HG02588 (cell line): ENCODE measurements around the gene LAPTM4A.
"Not testable (repeated sequence)": the region's sequence is repeated elsewhere in the genome, so short reads cannot be mapped to it uniquely, and the experiment has no call there.

ENCODE experiments used
- ATAC-seq: cut with Tn5 transposase; IDR thresholded peaks from one replicate; pipeline ENCODE4 v1.9.1; 2021; ENCODE audit warnings: mild to moderate bottlenecking, moderate library complexity; ENCODE audit not compliant: unreplicated experiment

LAPTM4A gene

DNA sequence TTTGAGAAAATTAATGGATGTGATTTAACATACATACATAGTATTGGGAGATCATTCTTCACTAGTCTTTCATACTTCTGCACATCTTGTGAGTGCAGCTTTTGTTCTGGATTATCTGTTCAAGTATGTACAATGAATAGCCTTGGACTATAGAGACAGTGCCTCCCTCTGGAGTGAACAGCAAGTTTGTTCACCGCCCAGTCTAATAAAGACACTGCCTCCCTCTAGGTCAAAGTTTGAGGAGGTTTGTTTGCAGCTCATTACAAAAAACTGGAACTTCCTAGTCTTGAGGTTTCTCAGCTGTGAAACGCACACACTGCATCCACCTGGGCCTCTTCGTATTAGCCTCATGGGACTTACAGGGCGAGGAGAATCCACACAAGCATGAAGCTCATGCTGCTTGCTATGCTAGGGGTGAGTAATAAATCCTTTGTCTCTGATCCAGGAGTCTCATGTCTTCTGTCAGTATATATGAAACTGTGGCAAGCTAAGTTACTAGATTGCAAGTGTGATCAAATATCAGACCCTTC is 26.0 kb upstream of the LAPTM4A start:
- ATAC-seq: no peak

DNA sequence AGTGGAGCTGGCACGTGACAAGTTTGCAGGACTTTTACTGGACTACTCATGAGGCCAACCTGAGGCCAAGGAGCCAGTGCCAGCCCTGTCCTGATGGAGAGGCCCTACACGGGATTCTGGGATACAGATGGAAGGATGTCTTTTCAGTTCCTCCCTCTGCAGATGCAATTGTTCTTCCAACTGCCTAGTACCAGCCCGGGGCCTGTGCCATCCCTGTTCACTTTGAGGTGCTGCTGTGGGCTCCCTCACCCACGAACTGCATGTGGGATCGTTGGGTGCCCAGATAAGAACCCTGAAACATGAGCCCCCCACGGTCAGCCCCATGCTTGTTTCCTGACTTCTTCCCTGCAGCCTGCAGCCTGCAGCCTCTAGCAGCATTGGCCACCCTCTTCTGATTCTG is 25.3 kb upstream of the LAPTM4A start:
- ATAC-seq: no peak

DNA sequence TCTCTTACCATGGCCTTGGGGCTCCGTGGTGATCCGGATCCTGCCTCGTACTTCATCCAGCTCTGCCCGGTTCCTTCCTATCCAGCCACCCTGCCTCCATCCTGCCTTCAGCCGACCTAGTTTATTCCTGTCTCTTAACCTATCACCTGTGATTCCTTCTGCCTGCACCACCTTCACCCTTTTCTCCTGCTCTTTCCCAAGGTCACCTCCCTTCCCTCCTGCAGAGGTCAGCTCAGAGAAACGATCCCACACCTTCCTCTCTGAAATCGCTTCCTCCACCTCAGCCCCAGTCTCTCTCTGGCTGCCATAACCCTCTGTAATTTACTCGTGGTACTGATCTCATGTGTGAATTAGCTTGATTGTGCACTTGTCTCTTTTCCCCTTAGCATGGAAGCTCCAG is 23.5 kb upstream of the LAPTM4A start:
- no peak for ATAC-seq

DNA sequence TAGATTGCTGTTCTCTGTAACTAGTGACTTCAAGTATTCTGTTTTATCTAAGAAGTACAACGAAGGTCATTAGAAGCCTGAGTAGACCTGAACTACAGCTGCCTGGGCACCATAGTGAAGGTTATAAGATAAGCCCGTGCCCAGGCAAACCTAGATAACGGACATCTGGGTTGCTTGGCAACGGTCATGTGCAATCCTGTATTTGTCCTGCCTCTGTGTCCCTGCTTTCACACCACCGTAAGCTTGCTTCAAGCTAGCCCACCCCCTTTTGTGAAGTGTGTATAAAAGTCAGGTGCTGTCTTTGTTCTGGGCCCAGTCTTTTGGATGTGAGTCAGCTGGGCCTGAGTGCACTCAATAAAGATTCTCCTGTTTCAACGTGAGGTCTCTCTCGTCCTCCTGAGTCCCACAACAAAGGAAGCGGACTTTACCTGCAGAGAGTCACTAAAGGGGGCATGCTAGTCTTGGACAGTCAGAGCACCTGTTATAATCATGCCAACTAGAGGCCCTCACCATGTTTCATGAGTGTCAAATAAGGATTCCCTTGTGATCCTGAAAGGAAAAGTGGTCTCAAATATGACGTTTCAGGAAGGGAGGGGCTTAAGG is 22.7 kb upstream of the LAPTM4A start:
- ATAC-seq: not testable (repeated sequence)

DNA sequence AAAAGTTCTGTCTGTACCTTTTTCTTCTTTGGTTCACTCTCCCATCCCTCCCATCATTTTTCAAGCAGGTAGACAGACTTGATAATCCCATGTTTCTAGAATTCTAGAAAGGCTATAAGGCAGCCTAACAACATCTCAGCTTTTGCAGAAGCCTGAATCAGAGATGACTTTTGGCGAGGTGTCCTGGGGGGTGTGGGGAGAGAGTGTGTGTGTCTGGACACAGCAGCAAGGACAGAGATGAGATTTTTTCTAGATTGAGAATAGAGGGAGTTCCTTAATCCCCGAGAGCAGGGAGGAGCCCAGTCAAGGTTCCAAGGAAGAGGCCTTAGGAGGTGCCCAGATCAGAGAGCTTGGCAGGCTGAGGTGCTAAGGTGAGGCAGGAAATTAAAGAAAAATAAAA is 22.0 kb upstream of the LAPTM4A start:
- ATAC-seq: no peak

DNA sequence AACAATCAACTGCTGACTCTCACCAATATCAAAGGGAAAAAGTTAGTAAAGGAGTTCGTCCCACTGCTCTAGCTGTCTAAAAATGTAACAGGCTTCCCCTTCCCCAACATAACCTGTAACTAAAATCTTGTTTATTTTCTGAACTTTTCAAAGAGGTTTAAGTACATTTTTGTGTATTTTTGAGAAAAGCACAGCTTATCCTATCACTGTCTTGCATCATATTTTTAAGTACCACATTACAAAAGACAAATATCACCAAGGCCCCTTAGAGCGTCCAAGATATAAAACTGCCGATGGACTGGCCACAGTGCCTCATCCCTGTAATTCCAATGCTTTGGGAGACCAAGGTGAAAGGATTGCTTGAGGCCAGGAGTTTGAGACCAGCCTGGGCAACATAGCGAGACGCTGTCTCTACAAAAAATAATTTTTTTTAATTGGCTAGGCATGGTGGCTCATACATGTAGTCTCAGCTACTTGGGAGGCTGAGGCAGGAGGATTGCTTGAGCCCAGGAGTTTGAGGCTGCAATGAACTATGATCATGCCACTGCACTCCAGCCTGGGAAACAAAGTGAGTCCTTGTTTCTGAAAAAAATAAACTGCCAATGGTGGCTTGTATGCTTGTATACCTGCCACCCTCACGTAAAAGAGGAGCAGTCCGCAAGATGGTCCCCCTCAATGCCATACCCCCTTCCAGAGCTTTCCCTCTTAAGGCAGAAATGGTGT is 21.2 kb upstream of the LAPTM4A start:
- ATAC-seq: no peak

DNA sequence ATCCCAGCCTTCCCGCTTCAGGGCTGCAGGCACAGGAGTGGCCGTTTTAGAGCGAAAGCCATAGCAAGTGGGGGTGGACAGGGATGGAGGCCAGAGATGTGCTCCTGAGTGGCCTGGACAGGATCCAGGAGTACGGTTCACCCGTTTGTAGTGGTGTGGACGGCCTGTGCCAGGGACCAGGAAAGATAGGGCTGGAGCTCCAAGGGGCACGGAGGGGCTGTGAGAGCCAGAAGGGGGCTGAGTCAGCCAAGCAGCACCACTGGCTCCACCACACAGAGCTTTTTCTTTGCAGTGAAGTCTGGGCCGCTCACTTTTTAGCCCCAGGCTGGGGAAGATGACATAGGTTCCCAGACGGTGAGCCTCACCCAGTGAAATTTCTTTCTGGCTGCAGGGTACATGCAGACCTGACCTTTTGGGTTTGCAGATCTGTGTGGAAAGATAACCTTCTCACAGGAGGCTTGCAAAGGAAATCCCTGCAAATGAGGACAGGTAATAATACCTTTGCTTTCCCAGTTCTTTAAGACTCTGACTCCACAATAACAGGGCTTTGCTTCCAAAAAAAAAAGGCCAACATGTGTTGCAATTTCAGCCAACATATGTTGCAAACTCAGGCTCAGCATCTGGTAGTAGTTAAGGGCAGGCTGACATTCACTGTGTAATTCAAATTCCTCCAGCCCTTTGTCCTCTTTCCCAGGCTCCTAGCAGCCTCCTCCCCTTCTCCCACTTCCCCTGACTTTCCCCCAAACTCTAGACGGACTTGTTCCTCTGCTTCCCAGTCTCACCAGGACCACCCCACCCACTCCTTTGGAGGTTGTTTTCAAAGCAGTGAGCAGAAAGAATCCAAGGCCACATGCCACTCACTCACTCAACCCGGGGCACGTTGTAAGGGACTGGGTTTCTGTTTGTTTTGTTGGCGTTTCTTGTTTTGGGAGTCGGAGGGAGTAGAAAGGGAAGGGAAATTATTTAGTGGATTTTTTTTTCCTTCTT is 20.3 kb upstream of the LAPTM4A start:
- no peak for ATAC-seq

DNA sequence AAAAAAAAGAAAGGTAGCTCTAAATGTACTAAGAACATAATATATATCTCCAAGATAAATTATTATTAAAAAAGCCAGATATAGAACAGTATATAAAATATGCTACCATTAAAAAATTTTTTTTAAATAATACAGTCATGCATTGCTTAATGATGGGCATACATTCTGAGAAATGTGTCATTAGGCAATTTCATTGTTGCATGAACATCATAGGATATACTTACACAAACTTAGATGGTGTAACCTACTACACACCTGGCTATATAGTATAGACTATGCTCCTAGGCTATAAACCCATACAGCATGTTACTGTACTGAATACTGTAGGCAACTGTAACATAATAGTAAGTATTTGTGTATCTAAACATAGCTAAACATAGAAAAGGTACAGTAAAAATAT is 18.3 kb upstream of the LAPTM4A start:
- ATAC-seq: no peak

DNA sequence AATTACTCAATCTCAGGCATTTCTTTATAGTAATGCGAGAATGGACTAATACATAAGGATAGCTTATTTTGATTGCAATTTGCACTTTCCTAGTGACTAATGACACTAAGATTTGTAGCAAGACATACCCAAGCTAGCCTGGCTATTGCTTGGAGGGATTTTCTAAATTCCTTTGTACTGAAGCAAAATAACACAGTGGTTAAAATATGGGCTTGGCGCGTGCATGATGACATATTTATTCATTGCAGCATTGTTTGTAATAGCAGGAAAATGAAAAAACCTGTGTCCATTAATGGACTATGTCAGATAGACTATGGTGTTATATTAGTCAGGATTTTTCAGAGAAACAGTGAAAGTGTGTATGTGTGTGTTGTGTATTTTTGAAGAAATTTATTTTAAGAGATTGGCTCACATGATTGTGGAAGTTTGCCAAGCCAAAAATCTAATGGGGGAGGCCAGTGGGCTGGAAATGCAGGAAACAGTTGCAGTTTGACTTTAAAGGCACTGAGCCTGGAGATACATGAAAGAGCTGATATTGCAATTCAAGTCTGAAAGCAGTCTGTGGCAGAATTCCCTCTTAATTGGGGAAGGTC is 16.7 kb upstream of the LAPTM4A start:
- ATAC-seq: no peak

DNA sequence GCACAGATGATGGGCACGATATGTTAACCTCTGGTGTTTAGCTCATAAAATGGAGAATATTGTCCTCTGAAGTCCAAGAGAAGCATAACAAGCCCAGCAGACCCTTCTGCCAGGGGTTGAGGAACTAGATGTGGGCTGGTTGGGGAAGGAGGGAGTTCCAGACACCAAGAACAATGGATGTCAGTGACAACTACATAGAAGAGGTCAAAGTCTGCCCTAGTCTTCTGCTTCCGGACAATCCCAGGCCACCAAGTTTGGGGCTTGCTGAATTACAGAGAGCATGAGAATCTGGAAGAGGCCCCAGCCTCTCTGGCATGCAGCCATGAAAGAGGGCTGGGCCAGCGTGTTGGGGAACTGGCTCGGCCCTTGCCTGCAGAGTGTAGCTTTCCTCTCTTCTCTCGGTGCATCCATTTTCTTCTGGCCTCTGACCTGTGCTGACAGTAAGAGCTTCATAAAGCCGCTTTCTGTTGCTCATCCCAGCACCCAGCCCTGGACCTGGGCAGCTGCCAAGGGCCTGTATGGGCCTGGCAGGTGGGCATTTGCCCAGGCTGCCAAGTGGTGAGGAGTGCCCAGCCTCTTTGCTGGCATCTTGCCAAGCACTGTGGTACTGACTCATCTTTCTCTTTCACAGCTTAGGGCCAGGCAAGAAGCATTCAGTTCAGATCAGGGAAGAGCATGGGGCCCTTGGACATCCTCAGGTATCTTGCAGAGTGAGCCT is 14.6 kb upstream of the LAPTM4A start:
- ATAC-seq: no peak

DNA sequence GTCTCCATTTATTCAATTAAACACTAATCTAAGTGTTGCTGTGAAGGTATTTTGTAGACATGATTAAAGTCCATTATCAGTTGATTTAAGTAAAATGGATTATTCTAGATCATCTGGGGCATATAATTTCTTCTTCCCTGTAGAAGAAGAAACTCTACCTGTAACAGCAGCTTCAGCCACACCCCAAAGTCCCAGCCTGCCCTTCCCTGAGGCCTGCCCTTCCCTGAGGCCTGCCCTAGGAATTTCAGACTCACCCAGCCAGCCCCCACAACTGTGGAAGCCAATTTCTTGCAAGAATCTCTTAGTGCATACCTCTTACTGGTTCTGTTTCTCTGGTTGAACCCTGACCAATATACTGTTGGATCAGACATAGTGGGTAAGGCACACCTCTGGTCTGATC is 13.4 kb upstream of the LAPTM4A start:
- no peak for ATAC-seq

DNA sequence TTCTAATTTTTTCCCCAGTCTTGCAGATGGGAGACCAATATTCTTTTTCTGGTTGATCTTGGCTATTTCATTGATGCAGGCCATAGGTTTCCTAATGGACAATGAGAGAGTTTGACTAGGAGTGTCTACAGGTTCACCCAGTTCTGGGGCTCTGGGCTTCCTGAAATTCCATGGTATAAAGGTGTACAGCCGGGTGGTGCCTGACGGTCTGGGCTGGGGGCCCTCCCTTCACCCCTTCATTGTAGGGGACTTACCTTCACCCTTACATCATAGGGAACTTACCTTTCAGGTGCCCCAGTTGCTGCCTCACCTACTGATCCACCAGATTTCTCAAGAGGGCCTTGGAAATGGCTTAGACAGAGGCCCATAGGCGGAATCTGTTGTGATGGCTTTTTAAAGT is 13.0 kb upstream of the LAPTM4A start:
- no peak for ATAC-seq

DNA sequence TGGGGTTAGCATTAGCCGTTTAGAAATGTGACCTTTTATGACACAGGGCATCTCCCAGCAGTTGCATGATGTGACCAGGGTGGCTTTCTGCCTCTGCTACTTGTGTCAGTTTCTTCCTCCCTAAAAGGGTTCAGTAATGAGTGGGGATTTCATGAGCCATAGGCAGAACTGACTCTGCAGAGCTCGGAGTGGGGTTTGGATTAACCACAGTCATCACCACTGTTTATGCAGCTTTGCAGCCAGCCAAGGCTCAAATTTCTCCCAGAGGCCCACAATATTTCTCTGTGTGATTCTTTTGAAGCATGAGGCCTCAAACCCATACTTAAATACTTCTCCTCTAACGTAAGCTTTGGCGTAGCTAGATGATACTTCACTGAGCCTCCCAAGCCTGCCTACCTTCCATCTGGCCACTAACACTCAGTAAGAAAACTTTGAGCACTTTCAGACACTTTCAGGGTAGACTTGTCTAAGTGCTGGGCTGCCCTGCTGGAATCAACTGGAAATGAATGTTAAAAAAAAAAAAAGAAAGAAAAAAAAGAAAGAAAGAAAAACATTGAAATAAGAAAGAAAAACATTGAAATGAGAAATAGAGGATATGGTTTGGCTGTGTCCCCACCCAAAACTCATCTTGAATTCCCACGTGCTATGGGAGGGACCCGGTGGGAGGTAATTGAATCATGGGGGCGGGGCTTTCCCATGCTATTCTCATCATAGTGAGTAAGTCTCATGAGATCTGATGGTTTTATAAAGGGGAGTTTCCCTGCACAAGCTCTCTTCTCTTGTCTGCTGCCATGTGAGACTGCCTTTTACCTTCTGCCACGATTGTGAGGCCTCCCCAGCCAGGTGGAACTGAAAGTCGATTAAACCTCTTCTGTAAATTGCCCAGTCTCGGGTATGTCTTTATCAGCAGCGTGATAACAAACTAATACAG is 11.5 kb upstream of the LAPTM4A start:
- no peak for ATAC-seq

DNA sequence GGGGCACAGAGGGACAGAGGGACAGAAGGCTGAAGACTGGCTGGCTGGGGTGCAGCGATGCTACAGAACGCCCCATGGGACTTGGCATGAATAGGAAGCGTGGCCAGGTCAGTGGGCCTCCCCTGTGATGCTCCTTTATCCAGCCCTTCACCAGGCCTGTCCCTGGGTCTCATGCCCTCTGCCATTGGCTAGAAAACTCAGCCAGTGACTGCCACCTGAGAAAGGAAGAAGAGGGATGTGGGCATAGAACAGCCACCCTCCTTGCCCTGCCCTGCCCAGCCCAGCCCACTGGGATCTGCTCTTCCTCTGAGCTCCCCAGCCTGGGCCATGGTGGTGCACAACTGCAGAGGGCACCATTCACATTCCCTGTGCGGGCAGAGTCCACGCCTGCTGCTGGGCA is 10.5 kb upstream of the LAPTM4A start:
- no peak for ATAC-seq

DNA sequence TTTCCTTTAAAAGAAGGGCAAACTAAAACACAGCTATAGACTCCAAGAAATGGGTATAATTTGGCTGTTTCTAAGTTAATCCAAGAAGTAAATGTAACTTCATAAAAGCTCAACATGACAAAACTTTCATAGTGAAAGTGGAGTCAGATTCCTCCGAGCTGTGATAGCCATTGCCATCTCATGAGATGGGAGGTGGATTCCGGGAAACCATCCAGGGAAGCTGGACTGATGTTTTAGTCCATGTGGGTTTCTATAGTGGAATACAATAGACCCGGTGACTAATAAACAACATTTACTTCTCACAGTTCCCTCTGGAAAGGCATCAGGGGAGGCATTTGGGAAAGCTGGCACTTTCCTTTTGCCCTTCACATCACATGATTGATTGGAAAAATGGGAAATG is 10.0 kb upstream of the LAPTM4A start:
- no peak for ATAC-seq

DNA sequence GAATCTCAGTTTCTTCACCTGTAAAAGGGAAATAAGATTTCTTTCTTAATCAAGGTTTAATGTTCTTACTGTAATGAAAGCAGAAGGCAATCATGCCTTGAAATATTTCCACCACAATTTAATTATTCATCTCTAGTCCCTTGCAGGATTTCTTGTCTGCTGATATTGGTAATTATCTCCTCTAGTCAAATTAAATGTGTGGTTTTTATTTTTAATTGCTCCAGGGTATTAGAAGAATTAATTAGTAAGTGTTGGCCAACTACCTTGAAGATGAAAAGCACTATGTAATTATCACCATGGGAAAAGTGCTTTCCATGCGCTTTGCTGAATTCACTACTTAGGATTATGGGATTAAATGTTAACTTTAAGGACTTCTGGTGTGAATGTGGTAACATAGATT is 8.7 kb upstream of the LAPTM4A start:
- no peak for ATAC-seq

DNA sequence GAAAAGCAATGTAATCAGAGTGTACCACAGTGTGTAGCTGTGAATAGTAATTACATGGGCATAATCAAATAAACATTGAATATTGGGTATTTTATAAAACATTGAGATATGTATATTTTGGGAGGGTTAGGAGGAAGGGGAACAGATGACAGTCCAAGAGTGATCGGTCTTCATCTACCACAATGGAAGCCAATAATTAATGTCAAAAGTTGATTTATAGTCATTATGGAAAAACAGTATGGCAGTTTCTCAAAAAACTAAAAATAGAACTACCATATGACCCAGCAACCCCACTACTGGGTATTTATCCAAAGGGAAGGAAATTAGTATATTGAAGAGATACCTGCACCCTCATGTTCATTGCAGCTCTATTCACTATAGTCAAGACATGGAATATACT is 5.8 kb upstream of the LAPTM4A start:
- no peak for ATAC-seq

DNA sequence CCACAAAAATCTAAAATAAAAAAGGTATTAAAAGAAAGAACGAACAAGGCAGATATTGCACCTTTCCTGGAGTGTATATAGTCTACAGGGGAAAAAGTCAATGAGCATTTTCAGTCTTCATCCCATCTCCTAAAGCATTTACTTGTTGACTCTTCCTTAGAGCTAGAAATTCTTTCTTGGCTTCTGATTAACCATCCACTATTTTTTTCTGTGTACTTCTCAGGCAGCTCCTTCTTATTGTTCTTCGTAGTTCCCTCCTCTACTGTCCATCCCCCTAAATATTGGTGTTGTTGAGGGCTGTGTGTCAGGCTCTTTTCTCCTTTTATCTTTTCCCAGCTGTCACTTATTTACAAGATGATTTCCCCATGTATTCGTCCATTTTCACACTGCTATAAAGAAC is 3.5 kb upstream of the LAPTM4A start:
- no peak for ATAC-seq

DNA sequence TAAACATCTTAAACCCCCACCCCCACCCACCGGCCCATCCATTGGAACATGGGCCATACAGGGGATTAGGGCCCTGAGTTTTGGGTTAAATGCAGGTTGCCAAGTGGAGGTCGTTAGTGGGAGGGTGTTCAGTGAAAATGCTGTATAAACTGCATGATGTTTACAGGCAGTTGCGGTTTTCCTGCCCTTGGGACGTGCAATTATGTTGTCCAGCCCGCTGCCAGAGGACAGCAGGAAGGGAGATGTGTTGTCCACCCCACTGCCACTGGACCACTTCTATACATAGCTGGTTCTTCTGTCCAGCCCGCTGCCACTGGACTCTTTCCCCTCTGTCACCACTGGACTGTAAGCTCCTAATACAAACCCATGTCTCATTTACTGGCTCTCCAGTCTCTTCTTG is 2.7 kb upstream of the LAPTM4A start:
- ATAC-seq: no peak
